GM12878 (cell line): Measurements from ENCODE around the gene OR5AS1. TPM values are rescaled to one million over a fixed set of nuclear protein-coding genes. Genes with fewer than 3 reads are reported as not detected.
"Not testable (repeated sequence)": the region's sequence is repeated elsewhere in the genome, so short reads cannot be mapped to it uniquely, and the experiment has no call there.

ENCODE experiments used
- ATAC-seq: fragments of 200-7000 bp; cut with Tn5 transposase; 3 replicates; pipeline ENCODE4 v1.9.1; 2020; ENCODE audit warnings: mild to moderate bottlenecking, moderate library complexity
- BruUV-seq: library from RNA; stranded (reverse); fragments of 400-500 nt; replicated peaks from 2 replicates; lab custom pipeline; 2021; lab: Mats Ljungman, UMichigan
- CTCF ChIA-PET: fragments of 300-600 bp; sonication (Branson Sonifier 250); formaldehyde crosslinking; extraction: SDS; loops from one replicate; lab custom pipeline; 2021; ENCODE audit warnings: inconsistent platforms; lab: Yijun Ruan, JAX
- POLR2A ChIA-PET: fragments of 350-600 bp; formaldehyde crosslinking; extraction: SDS; loops from one replicate; lab custom pipeline; 2021; ENCODE audit warnings: inconsistent platforms; lab: Charles Lee
- RAD21 ChIA-PET: fragments of 300-600 bp; sonication (Branson Sonifier 250); formaldehyde crosslinking; loops from one replicate; lab custom pipeline; 2023; ENCODE audit warnings: antibody characterized with exemption; ENCODE audit not compliant: unreplicated experiment; lab: Charles Lee
- SMC1A ChIA-PET: fragments of 300-600 bp; sonication (Branson Sonifier 250); formaldehyde crosslinking; loops from one replicate; lab custom pipeline; 2023; ENCODE audit not compliant: unreplicated experiment, uncharacterized antibody; lab: Charles Lee
- DNase-seq: peaks from one replicate; pipeline ENCODE4 v3.0.0-alpha.2; 2011; ENCODE audit warnings: low read depth, low spot score
- FAIRE-seq: peaks from 3 replicates; lab custom pipeline; 2011; peaks lifted over from hg19 to GRCh38; lab: Jason Lieb, UNC
- H2AFZ ChIP-seq: 2 replicates; pipeline ENCODE4 v1.6.0; 2011; ENCODE audit warnings: low read depth, low read length, control low read depth; ENCODE audit not compliant: control insufficient read depth
- H3K27ac ChIP-seq: 2 replicates; pipeline ENCODE4 v1.5.1; 2011; ENCODE audit warnings: control low read depth; ENCODE audit not compliant: control insufficient read depth, insufficient read depth
- H3K27me3 ChIP-seq, 2 experiments: replicated peaks in 1 of 2; 2 replicates each; pipeline versions ENCODE4 v1.6.0 to v1.6.1; 2011; ENCODE audit warnings: low read length in 1 of 2; ENCODE audit not compliant: control insufficient read depth in 2 of 2, insufficient read depth in 2 of 2
- H3K36me3 ChIP-seq, 2 experiments: 2 replicates each; pipeline ENCODE4 v1.5.1; 2011; ENCODE audit warnings: low read length in 1 of 2; ENCODE audit not compliant: control insufficient read depth in 2 of 2, insufficient read depth in 2 of 2
- H3K4me1 ChIP-seq: 2 replicates; pipeline ENCODE4 v1.6.1; 2011; ENCODE audit warnings: mild to moderate bottlenecking, low read length, moderate library complexity, mixed read lengths; ENCODE audit not compliant: control insufficient read depth, insufficient read depth
- H3K4me2 ChIP-seq: 2 replicates; pipeline ENCODE4 v1.6.0; 2011; ENCODE audit warnings: control low read depth; ENCODE audit not compliant: control insufficient read depth, insufficient read depth
- H3K4me3 ChIP-seq: fragments of 200-600 bp; sonication (generic); 2 replicates; pipeline ENCODE4 v1.5.1; 2016
- H3K79me2 ChIP-seq: 2 replicates; pipeline ENCODE4 v1.6.0; 2011; ENCODE audit warnings: low read length; ENCODE audit not compliant: control insufficient read depth, insufficient read depth
- H3K9ac ChIP-seq: 2 replicates; pipeline ENCODE4 v1.8.0; 2011; ENCODE audit warnings: low read length, control low read depth, mixed read lengths; ENCODE audit not compliant: control insufficient read depth, insufficient read depth
- H3K9me3 ChIP-seq: replicated peaks from 3 replicates; pipeline ENCODE4 v1.5.1; 2011; ENCODE audit warnings: mild to moderate bottlenecking, low read length; ENCODE audit not compliant: control insufficient read depth, insufficient read depth
- H4K20me1 ChIP-seq: 2 replicates; pipeline ENCODE4 v1.6.0; 2011; ENCODE audit not compliant: control insufficient read depth, insufficient read depth
- ATF2 ChIP-seq: IDR thresholded peaks from 2 replicates; pipeline ENCODE4 v1.6.1; 2012; ENCODE audit warnings: low read length, inconsistent platforms
- CEBPB ChIP-seq, 2 experiments: fragments of 150-350 bp in 1 of 2; IDR thresholded peaks; 2 replicates each; pipeline ENCODE4 v1.6.1; 2012 to 2014; ENCODE audit warnings: low read depth in 2 of 2, low read length in 2 of 2, borderline replicate concordance in 1 of 2, inconsistent platforms in 1 of 2
- JUND ChIP-seq: IDR thresholded peaks from 2 replicates; pipeline ENCODE4 v1.6.1; 2012; ENCODE audit warnings: low read depth, mild to moderate bottlenecking, low read length, improper control_type of control experiment, moderate library complexity
- KDM1A ChIP-seq: fragments of 200-600 bp; sonication (generic); IDR thresholded peaks from 2 replicates; pipeline ENCODE4 v1.6.1; 2016; ENCODE audit warnings: borderline replicate concordance
- MXI1 ChIP-seq: fragments of 150-350 bp; IDR thresholded peaks from 2 replicates; pipeline ENCODE4 v1.6.1; 2011; ENCODE audit warnings: low read depth, mild to moderate bottlenecking, inconsistent platforms, low read length, improper control_type of control experiment
- NR2C2 ChIP-seq: IDR thresholded peaks from 2 replicates; pipeline ENCODE4 v1.6.1; 2011; ENCODE audit warnings: borderline replicate concordance, low read depth; ENCODE audit not compliant: control insufficient read depth, insufficient read length
- NRF1 ChIP-seq: conservative IDR thresholded peaks from 2 replicates; pipeline ENCODE4 v1.6.1; 2011; ENCODE audit warnings: mild to moderate bottlenecking, low read depth, low read length, improper control_type of control experiment
- POLR2A ChIP-seq: IDR thresholded peaks from 2 replicates; pipeline ENCODE4 v1.6.1; 2011; ENCODE audit warnings: low read depth, mild to moderate bottlenecking, low read length
- SIN3A ChIP-seq: IDR thresholded peaks from 2 replicates; pipeline ENCODE4 v1.6.1; 2012; ENCODE audit warnings: low read depth, low read length, improper control_type of control experiment
- STAT1 ChIP-seq: fragments of 450-650 bp; conservative IDR thresholded peaks from 2 replicates; pipeline ENCODE4 v1.6.1; 2014; ENCODE audit warnings: antibody characterized with exemption, mild to moderate bottlenecking
- WGBS: methylation state at CpG from one replicate; pipeline ENCODE4 v1.1.6; 2016; ENCODE audit warnings: low lambda C conversion rate; ENCODE audit not compliant: insufficient replicate concordance, insufficient coverage; ENCODE audit errors: missing lambda C conversion rate; 5-methylcytosine and 5-hydroxymethylcytosine counted together
- in situ Hi-C: fragments of 300-500 bp; cut with MboI; formaldehyde crosslinking; loops from 9 replicates; pipeline ENCODE4 v1.14.3; 2018; ENCODE audit warnings: mixed read lengths
- intact Hi-C: fragments of 100-400 bp; cut with micrococcal nuclease; formaldehyde crosslinking; loops from one replicate; pipeline ENCODE4 v1.14.2; 2022; ENCODE audit not compliant: unreplicated experiment
- polyA plus RNA-seq, 11 experiments: library from polyadenylated mRNA; depleted of rRNA in 4 of 11; unstranded in 6 of 11; stranded (reverse) in 5 of 11; fragments of >200 nt; fragmentation: Nextera tagmentation in 4 of 11; fragmentation: Illumina TruSeq in 1 of 11; extraction: Ambion mirVana in 4 of 11; extraction: Trizol in 1 of 11; gene quantifications; 1 replicate in 1 of 11; 2 replicates in 10 of 11; pipeline versions ENCODE4 v1.2.1 to v1.2.3, GENCODE V29; 2011 to 2016; ENCODE audit warnings: inconsistent platforms in 2 of 11, missing spikeins in 2 of 11, low read depth in 1 of 11
- total RNA-seq, 4 experiments: library from RNA; depleted of rRNA in 3 of 4; stranded (reverse); fragments of >200 nt in 3 of 4; fragmentation: Illumina TruSeq in 1 of 4; extraction: Trizol in 1 of 4; gene quantifications; 2 replicates each; pipeline versions ENCODE4 v1.2.1 to v1.2.3, GENCODE V29; 2013 to 2021
- TF ChIP-seq, protein P1 (sequence below): fragments of 450-650 bp; formaldehyde crosslinking; IDR thresholded peaks from 2 replicates; pipeline ENCODE4 v1.5.0; 2022; ENCODE audit warnings: mild to moderate bottlenecking, missing genetic modification characterization
- TF ChIP-seq, protein P2 (sequence below): IDR thresholded peaks from 2 replicates; pipeline ENCODE4 v1.6.1; 2011; ENCODE audit warnings: borderline replicate concordance, low read depth, mild to moderate bottlenecking, moderate library complexity, mixed read lengths, low read length; ENCODE audit not compliant: insufficient read depth; ENCODE audit errors: extremely low read length

Gene OR5AS1
- total and polyA plus RNA-seq, 10 of the 15 experiments (the other 5 are each of a cell fraction or from before 2014, with no cell fraction given), result not detected

DNA sequence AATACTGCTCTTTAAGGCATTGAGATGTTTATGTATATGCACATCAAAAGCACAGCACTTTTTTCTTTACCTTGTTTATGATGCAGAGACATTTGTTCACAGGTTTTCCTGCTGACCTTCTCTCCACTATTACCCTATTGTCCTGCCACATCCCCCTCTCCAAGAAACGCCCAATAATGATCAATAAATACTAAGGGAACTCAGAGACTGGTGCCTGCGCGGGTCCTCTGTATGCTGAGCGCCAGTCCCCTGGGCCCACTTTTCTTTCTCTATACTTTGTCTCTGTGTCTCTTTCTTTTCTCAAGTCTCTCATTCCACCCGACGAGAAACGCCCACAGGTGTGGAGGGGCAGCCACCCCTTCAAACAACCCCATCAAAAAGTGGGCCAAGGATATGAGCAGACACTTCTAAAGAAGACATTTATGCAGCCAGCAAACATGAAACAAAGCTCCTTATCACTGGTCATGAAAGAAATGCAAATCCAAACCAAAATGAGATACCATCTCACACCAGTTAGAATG lies 30.9 kb downstream of the OR5AS1 start:
- H3K9ac ChIP-seq, RAD21 ChIA-PET, FAIRE-seq, ATAC-seq, H4K20me1 ChIP-seq, H3K4me2 ChIP-seq, H3K4me1 ChIP-seq, DNase-seq, SMC1A ChIA-PET, H3K9me3 ChIP-seq, intact Hi-C loops, H3K27ac ChIP-seq, H3K4me3 ChIP-seq, BruUV-seq, POLR2A ChIA-PET, H3K27me3 ChIP-seq, H3K79me2 ChIP-seq, H3K36me3 ChIP-seq, H2AFZ ChIP-seq, CTCF ChIA-PET, in situ Hi-C loops: not testable (repeated sequence)
- 53% methylated on average over 7 of the region's 7 CpGs for WGBS

DNA sequence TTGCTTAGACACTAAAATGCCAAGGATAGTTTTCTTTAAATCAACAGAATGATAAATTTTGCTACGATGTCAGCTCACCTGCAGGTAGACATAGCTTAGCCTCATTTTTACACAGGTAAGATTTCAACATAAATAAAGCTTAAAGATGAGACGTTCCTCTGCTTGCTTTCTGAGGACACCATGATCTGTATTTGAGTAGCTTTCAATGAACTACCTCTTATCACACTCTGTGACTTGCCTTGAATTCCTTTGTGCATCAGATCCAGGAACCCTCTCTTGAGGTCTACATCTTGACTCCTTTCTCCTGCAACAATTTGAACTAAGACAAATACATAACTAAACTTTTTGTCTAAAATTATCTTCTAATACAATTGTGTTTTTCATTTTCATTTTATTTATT lies 39.5 kb downstream of the OR5AS1 start:
- FAIRE-seq, result no peak
- Histone ChIP-seq H3K9ac (no peak overlapping the region), H3K4me3 (no peak overlapping the region), H3K27me3 (no peaks in the 10 kb centered on the region), H3K4me2 (no peak overlapping the region), H3K36me3 (no peaks in the 10 kb centered on the region), H3K27ac (no peak overlapping the region), H4K20me1 (no peaks in the 10 kb centered on the region), H3K9me3 (no peaks in the 10 kb centered on the region), H2AFZ (no peak overlapping the region), H3K4me1 (no peaks in the 10 kb centered on the region), H3K79me2 (no peaks in the 10 kb centered on the region)
- ATAC-seq, result no peak
- RAD21 ChIA-PET, result no interaction called here
- intact Hi-C loops, result no loop called here
- WGBS, result 14% methylated on average over 2 of the region's 2 CpGs
- no TSS peak for BruUV-seq
- CTCF ChIA-PET, result interaction anchor here (1.0 kb wide), 1 partner anchor 34 kb away, joined by 3 read pairs; no protein-coding TSS in a partner anchor
- SMC1A ChIA-PET, result no interaction called here
- in situ Hi-C loops, result no loop called here
- DNase-seq, result no peak
- POLR2A ChIA-PET, result no interaction called here
- TF ChIP-seq MXI1 (no peak), POLR2A (no peak), NR2C2 (no peak), STAT1 (no peak), ATF2 (no peak), CEBPB (IDR thresholded peaks at IDR 0.05; ENCODE audit: borderline replicate concordance in 1 of 2, low read depth in 2 of 2, low read length in 2 of 2) (no peak), NRF1 (no peak), KDM1A (no peak), SIN3A (no peak), JUND (no peak)
- TF ChIP-seq, protein P1, sequence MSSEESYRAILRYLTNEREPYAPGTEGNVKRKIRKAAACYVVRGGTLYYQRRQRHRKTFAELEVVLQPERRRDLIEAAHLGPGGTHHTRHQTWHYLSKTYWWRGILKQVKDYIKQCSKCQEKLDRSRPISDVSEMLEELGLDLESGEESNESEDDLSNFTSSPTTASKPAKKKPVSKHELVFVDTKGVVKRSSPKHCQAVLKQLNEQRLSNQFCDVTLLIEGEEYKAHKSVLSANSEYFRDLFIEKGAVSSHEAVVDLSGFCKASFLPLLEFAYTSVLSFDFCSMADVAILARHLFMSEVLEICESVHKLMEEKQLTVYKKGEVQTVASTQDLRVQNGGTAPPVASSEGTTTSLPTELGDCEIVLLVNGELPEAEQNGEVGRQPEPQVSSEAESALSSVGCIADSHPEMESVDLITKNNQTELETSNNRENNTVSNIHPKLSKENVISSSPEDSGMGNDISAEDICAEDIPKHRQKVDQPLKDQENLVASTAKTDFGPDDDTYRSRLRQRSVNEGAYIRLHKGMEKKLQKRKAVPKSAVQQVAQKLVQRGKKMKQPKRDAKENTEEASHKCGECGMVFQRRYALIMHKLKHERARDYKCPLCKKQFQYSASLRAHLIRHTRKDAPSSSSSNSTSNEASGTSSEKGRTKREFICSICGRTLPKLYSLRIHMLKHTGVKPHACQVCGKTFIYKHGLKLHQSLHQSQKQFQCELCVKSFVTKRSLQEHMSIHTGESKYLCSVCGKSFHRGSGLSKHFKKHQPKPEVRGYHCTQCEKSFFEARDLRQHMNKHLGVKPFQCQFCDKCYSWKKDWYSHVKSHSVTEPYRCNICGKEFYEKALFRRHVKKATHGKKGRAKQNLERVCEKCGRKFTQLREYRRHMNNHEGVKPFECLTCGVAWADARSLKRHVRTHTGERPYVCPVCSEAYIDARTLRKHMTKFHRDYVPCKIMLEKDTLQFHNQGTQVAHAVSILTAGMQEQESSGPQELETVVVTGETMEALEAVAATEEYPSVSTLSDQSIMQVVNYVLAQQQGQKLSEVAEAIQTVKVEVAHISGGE, result no peak
- TF ChIP-seq, protein P2, sequence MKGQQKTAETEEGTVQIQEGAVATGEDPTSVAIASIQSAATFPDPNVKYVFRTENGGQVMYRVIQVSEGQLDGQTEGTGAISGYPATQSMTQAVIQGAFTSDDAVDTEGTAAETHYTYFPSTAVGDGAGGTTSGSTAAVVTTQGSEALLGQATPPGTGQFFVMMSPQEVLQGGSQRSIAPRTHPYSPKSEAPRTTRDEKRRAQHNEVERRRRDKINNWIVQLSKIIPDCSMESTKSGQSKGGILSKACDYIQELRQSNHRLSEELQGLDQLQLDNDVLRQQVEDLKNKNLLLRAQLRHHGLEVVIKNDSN, result no peak
